WTC11 (cell line): Measurements from ENCODE around the gene MLST8. TPM values are rescaled to one million over a fixed set of nuclear protein-coding genes. Genes with fewer than 3 reads are reported as not detected.

Experiments
- ATAC-seq: fragments of 200-7000 bp; cut with Tn5 transposase; 2 replicates; pipeline ENCODE4 v1.10.0; 2021; ENCODE audit warnings: mild to moderate bottlenecking, moderate library complexity
- CTCF ChIA-PET: fragments of 300-600 bp; sonication (Branson Sonifier 250); formaldehyde crosslinking; loops from one replicate; lab custom pipeline; 2021; ENCODE audit warnings: antibody characterized with exemption; lab: Charles Lee
- POLR2A ChIA-PET: fragments of 350-600 bp; sonication (Branson Sonifier 250); formaldehyde crosslinking; loops from one replicate; lab custom pipeline; 2021; ENCODE audit warnings: antibody characterized with exemption; lab: Charles Lee
- DNase-seq: peaks from one replicate; pipeline ENCODE4 v3.0.0; 2021; ENCODE audit warnings: low spot score
- H3K27ac Mint-ChIP-seq: 2 replicates; pipeline ENCODE4 v1.8.0; 2021; ENCODE audit warnings: mixed read lengths
- H3K27me3 Mint-ChIP-seq: 2 replicates; pipeline ENCODE4 v1.8.0; 2021; ENCODE audit warnings: low read depth, mild to moderate bottlenecking, moderate library complexity, mixed read lengths
- H3K36me3 Mint-ChIP-seq: 2 replicates; pipeline ENCODE4 v1.8.0; 2021; ENCODE audit warnings: mixed read lengths
- H3K4me1 Mint-ChIP-seq: 2 replicates; pipeline ENCODE4 v1.8.0; 2022; ENCODE audit warnings: mixed read lengths
- H3K4me3 Mint-ChIP-seq: 2 replicates; pipeline ENCODE4 v1.8.0; 2021; ENCODE audit warnings: mild to moderate bottlenecking, moderate library complexity, mixed read lengths
- H3K9me3 Mint-ChIP-seq: 2 replicates; pipeline ENCODE4 v1.8.0; 2021; ENCODE audit warnings: mixed read lengths
- ERG ChIP-seq: fragments of 250-450 bp; sonication (Bioruptor Pico); IDR thresholded peaks from 2 replicates; pipeline ENCODE4 v1.8.0; 2021; ENCODE audit warnings: mild to moderate bottlenecking
- FOXK1 ChIP-seq: sonication (generic); formaldehyde crosslinking; IDR thresholded peaks from 2 replicates; pipeline ENCODE4 v1.8.0; 2022; ENCODE audit warnings: mild to moderate bottlenecking, moderate library complexity, missing genetic modification reagents
- GRHL2 ChIP-seq: fragments of 250-450 bp; sonication (Bioruptor Pico); IDR thresholded peaks from 2 replicates; pipeline ENCODE4 v1.8.0; 2022; ENCODE audit warnings: mild to moderate bottlenecking, moderate library complexity; ENCODE audit not compliant: insufficient replicate concordance, severe bottlenecking
- GTF2I ChIP-seq: fragments of 250-450 bp; sonication (Bioruptor Pico); conservative IDR thresholded peaks from 2 replicates; pipeline ENCODE4 v1.4.0; 2021; ENCODE audit warnings: mild to moderate bottlenecking
- JAZF1 ChIP-seq: fragments of 250-450 bp; sonication (Bioruptor Pico); IDR thresholded peaks from 2 replicates; pipeline ENCODE4 v1.9.0; 2021; ENCODE audit warnings: moderate library complexity, mild to moderate bottlenecking, inconsistent platforms
- JUN ChIP-seq: sonication (generic); formaldehyde crosslinking; IDR thresholded peaks from 2 replicates; pipeline ENCODE4 v1.8.0; 2023; ENCODE audit warnings: mild to moderate bottlenecking, missing genetic modification reagents
- KAT7 ChIP-seq: sonication (generic); formaldehyde crosslinking; IDR thresholded peaks from 2 replicates; pipeline ENCODE4 v1.8.1; 2023; ENCODE audit warnings: missing genetic modification reagents, mild to moderate bottlenecking, borderline replicate concordance
- MXD4 ChIP-seq: fragments of 250-450 bp; sonication (Bioruptor Pico); IDR thresholded peaks from 2 replicates; pipeline ENCODE4 v1.8.0; 2021; ENCODE audit warnings: mild to moderate bottlenecking, moderate library complexity, borderline replicate concordance
- NR2C2 ChIP-seq: sonication (generic); formaldehyde crosslinking; IDR thresholded peaks from 2 replicates; pipeline ENCODE4 v1.8.0; 2022; ENCODE audit warnings: mild to moderate bottlenecking, missing genetic modification reagents
- OVOL2 ChIP-seq: fragments of 250-450 bp; sonication (Bioruptor Pico); IDR thresholded peaks from 2 replicates; pipeline ENCODE4 v1.9.0; 2021; ENCODE audit warnings: mild to moderate bottlenecking, borderline replicate concordance
- PRRX2 ChIP-seq: fragments of 250-450 bp; sonication (Bioruptor Pico); IDR thresholded peaks from 2 replicates; pipeline ENCODE4 v1.8.0; 2021; ENCODE audit warnings: mild to moderate bottlenecking
- RELA ChIP-seq: sonication (generic); formaldehyde crosslinking; IDR thresholded peaks from 2 replicates; pipeline ENCODE4 v1.8.1; 2022; ENCODE audit warnings: missing genetic modification reagents, mild to moderate bottlenecking, borderline replicate concordance
- SMAD3 ChIP-seq: sonication (generic); formaldehyde crosslinking; IDR thresholded peaks from 2 replicates; pipeline ENCODE4 v1.8.0; 2022; ENCODE audit warnings: missing genetic modification reagents, mild to moderate bottlenecking, borderline replicate concordance
- SP1 ChIP-seq: sonication (generic); formaldehyde crosslinking; conservative IDR thresholded peaks from 2 replicates; pipeline ENCODE4 v1.8.1; 2022; ENCODE audit warnings: missing genetic modification reagents
- TEAD4 ChIP-seq: sonication (generic); formaldehyde crosslinking; IDR thresholded peaks from 2 replicates; pipeline ENCODE4 v1.8.0; 2022; ENCODE audit warnings: mild to moderate bottlenecking, missing genetic modification reagents
- TP53 ChIP-seq: sonication (generic); formaldehyde crosslinking; IDR thresholded peaks from 2 replicates; pipeline ENCODE4 v1.8.1; 2023; ENCODE audit warnings: mild to moderate bottlenecking, missing genetic modification reagents
- ZBTB21 ChIP-seq: sonication (generic); formaldehyde crosslinking; IDR thresholded peaks from 2 replicates; pipeline ENCODE4 v1.8.1; 2023; ENCODE audit warnings: mild to moderate bottlenecking, missing genetic modification reagents, borderline replicate concordance
- ZNF263 ChIP-seq: sonication (generic); formaldehyde crosslinking; IDR thresholded peaks from 2 replicates; pipeline ENCODE4 v1.8.1; 2022; ENCODE audit warnings: low read depth, mild to moderate bottlenecking, moderate library complexity, missing genetic modification reagents
- ZNF281 ChIP-seq: sonication (generic); formaldehyde crosslinking; IDR thresholded peaks from 2 replicates; pipeline ENCODE4 v1.8.0; 2023; ENCODE audit warnings: mild to moderate bottlenecking, missing genetic modification reagents
- total RNA-seq: library from RNA; stranded (reverse); gene quantifications from 3 replicates; pipeline ENCODE4 v1.2.3, GENCODE V29; 2021
- TF ChIP-seq, protein P1 (sequence below): fragments of 200-600 bp; IDR thresholded peaks from 2 replicates; pipeline ENCODE4 v1.8.0; 2022; ENCODE audit warnings: antibody characterized with exemption
- TF ChIP-seq, protein P2 (sequence below): sonication (generic); formaldehyde crosslinking; IDR thresholded peaks from 2 replicates; pipeline ENCODE4 v1.8.0; 2023; ENCODE audit warnings: missing genetic modification reagents, mild to moderate bottlenecking, borderline replicate concordance
- TF ChIP-seq, protein P3 (sequence below): sonication (generic); formaldehyde crosslinking; IDR thresholded peaks from 2 replicates; pipeline ENCODE4 v1.8.1; 2023; ENCODE audit warnings: mild to moderate bottlenecking, missing genetic modification reagents, moderate library complexity

MLST8 gene
- total RNA-seq, 1 experiment from 2014 or later: 71.6 TPM

DNA sequence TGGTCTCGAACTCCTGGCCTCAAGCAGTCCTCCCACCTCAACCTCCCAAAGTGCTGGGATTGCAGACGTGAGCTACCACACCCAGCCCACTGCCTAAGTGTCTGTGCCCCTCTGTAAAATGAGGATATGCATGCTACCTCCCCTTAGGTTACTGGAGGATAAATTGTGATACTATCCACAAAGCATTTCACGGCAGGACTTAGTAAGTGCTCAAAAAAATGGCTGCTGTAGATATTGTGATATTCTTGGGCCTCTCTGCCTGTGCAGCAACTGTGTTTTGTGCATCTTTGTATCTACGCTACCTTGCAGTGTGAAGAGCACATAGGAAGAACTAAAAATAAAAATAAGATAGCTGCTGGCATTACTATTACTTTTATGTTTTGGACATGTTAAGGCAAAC, 7.0 kb upstream of the MLST8 start:
- ChIA-PET POLR2A (no interaction called here), CTCF (no interaction called here)
- peaks cover 4% of the 10 kb centered on the region; the same call in 1 of the 2 replicates for H3K4me1 Mint-ChIP-seq
- H3K27ac Mint-ChIP-seq: no peak overlapping the region
- no peaks in the 10 kb centered on the region for H3K9me3 Mint-ChIP-seq
- DNase-seq: no peak
- peak overlapping the region; percentile 59; the same call in 1 of the 2 replicates for H3K4me3 Mint-ChIP-seq
- peaks cover 51% of the 10 kb centered on the region for H3K27me3 Mint-ChIP-seq
- no peaks in the 10 kb centered on the region for H3K36me3 Mint-ChIP-seq
- no peak for TF ChIP-seq MXD4 (CRISPR knock-in tag)
- no peak for TF ChIP-seq ZNF263 (CRISPR knock-in tag)
- no peak for TF ChIP-seq NR2C2
- no peak for TF ChIP-seq RELA (CRISPR knock-in tag)
- TF ChIP-seq JAZF1: no peak
- TF ChIP-seq SP1 (CRISPR knock-in tag): no peak
- TF ChIP-seq FOXK1: no peak
- TF ChIP-seq, all 79 proteins: peak for 0
- no peak for ATAC-seq

DNA sequence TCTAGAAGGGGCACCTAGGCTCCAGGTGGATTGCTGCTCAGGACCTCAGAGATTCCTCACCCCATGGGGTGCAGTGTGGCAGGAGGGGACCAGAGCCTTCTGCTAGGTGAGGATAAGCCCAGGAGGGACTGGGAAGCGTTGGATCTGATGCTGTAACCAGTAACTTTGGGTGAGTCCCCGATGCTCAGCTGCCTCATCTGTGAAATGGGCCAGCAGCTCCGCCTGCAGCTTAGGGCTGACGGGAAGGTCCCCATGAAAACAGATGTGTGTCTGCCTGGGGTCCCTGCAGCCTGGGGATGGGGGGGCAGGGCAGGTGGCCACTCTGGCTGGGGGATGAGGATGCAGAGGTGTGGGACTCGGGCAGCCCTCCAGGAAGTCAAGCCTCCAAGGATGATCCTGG, 6.2 kb upstream of the MLST8 start:
- ChIA-PET CTCF (interaction anchor here (0.9 kb wide), 1 partner anchor 16 kb away, joined by 3 read pairs; no protein-coding TSS in a partner anchor), POLR2A (interaction anchor here (1.1 kb wide), 1 partner anchor 12 kb away, joined by 4 read pairs; the partner anchor contains the start of gene BRICD5)
- no peaks in the 10 kb centered on the region for H3K9me3 Mint-ChIP-seq
- no peak for ATAC-seq
- H3K27me3 Mint-ChIP-seq: peaks cover 56% of the 10 kb centered on the region
- H3K4me1 Mint-ChIP-seq: peaks cover 4% of the 10 kb centered on the region; the same call in 1 of the 2 replicates
- no peak overlapping the region for H3K4me3 Mint-ChIP-seq
- no peak for DNase-seq
- H3K36me3 Mint-ChIP-seq: no peaks in the 10 kb centered on the region
- no peak overlapping the region for H3K27ac Mint-ChIP-seq
- TF ChIP-seq PRRX2 (CRISPR knock-in tag) (no peak), ERG (CRISPR knock-in tag) (no peak), ZBTB21 (CRISPR knock-in tag) (no peak), GTF2I (0 out of 2 replicates have a peak, but pooled peaks have one; percentile 28), KAT7 (CRISPR knock-in tag) (no peak), RELA (CRISPR knock-in tag) (no peak), SMAD3 (CRISPR knock-in tag) (no peak), JUN (CRISPR knock-in tag) (no peak)
- TF ChIP-seq, all 79 proteins: peak for 1

- ChIA-PET POLR2A (interaction anchor here (0.5 to 1.1 kb wide), 2 partner anchors 11 to 47 kb away, joined by 4 to 7 read pairs; partner anchors contain the start of gene BRICD5), CTCF (interaction anchor here (0.9 kb wide), 1 partner anchor 15 kb away, joined by 3 read pairs; no protein-coding TSS in a partner anchor)
- Mint-ChIP-seq H3K36me3 (no peaks in the 10 kb centered on the region), H3K4me1 (peaks cover 8% of the 10 kb centered on the region), H3K27ac (no peak overlapping the region), H3K4me3 (no peak overlapping the region), H3K9me3 (no peaks in the 10 kb centered on the region), H3K27me3 (peaks cover 56% of the 10 kb centered on the region)
- ATAC-seq (no peak), DNase-seq (no peak)
- TF ChIP-seq TEAD4 (CRISPR knock-in tag): no peak
- TF ChIP-seq, protein P1, sequence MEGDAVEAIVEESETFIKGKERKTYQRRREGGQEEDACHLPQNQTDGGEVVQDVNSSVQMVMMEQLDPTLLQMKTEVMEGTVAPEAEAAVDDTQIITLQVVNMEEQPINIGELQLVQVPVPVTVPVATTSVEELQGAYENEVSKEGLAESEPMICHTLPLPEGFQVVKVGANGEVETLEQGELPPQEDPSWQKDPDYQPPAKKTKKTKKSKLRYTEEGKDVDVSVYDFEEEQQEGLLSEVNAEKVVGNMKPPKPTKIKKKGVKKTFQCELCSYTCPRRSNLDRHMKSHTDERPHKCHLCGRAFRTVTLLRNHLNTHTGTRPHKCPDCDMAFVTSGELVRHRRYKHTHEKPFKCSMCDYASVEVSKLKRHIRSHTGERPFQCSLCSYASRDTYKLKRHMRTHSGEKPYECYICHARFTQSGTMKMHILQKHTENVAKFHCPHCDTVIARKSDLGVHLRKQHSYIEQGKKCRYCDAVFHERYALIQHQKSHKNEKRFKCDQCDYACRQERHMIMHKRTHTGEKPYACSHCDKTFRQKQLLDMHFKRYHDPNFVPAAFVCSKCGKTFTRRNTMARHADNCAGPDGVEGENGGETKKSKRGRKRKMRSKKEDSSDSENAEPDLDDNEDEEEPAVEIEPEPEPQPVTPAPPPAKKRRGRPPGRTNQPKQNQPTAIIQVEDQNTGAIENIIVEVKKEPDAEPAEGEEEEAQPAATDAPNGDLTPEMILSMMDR: no peak
- TF ChIP-seq, protein P2, sequence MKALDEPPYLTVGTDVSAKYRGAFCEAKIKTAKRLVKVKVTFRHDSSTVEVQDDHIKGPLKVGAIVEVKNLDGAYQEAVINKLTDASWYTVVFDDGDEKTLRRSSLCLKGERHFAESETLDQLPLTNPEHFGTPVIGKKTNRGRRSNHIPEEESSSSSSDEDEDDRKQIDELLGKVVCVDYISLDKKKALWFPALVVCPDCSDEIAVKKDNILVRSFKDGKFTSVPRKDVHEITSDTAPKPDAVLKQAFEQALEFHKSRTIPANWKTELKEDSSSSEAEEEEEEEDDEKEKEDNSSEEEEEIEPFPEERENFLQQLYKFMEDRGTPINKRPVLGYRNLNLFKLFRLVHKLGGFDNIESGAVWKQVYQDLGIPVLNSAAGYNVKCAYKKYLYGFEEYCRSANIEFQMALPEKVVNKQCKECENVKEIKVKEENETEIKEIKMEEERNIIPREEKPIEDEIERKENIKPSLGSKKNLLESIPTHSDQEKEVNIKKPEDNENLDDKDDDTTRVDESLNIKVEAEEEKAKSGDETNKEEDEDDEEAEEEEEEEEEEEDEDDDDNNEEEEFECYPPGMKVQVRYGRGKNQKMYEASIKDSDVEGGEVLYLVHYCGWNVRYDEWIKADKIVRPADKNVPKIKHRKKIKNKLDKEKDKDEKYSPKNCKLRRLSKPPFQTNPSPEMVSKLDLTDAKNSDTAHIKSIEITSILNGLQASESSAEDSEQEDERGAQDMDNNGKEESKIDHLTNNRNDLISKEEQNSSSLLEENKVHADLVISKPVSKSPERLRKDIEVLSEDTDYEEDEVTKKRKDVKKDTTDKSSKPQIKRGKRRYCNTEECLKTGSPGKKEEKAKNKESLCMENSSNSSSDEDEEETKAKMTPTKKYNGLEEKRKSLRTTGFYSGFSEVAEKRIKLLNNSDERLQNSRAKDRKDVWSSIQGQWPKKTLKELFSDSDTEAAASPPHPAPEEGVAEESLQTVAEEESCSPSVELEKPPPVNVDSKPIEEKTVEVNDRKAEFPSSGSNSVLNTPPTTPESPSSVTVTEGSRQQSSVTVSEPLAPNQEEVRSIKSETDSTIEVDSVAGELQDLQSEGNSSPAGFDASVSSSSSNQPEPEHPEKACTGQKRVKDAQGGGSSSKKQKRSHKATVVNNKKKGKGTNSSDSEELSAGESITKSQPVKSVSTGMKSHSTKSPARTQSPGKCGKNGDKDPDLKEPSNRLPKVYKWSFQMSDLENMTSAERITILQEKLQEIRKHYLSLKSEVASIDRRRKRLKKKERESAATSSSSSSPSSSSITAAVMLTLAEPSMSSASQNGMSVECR (CRISPR knock-in tag): no peak
- TF ChIP-seq TP53 (CRISPR knock-in tag): no peak
- no peak for TF ChIP-seq GRHL2 (CRISPR knock-in tag)
- TF ChIP-seq, protein P3, sequence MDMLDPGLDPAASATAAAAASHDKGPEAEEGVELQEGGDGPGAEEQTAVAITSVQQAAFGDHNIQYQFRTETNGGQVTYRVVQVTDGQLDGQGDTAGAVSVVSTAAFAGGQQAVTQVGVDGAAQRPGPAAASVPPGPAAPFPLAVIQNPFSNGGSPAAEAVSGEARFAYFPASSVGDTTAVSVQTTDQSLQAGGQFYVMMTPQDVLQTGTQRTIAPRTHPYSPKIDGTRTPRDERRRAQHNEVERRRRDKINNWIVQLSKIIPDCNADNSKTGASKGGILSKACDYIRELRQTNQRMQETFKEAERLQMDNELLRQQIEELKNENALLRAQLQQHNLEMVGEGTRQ (CRISPR knock-in tag): no peak
- no peak for TF ChIP-seq SP1 (CRISPR knock-in tag)
- no peak for TF ChIP-seq ZNF281
- TF ChIP-seq OVOL2: no peak
Measured at GRCh38 chr16:2199621-2200139, 5.6 kb upstream of the MLST8 start.
